ENCODE data around the gene HAGHL.

The HAGHL gene

GRCh38 chr16:734208-734980 lies 7.5 kb downstream of the HAGHL start:
- CTCF ChIA-PET: interaction anchor here (0.6 kb wide), 1 partner anchor 67 kb away, joined by 4 read pairs; no protein-coding TSS in a partner anchor
- H3K27ac ChIP-seq: no peak overlapping the region
- DNase-seq (ENCODE audit: low spot score): no peak
- POLR2A ChIA-PET (ENCODE audit: low non-redundant PET): interaction anchor here (0.6 kb wide), 1 partner anchor 49 kb away, joined by 4 read pairs; no protein-coding TSS in a partner anchor
- no peak for TF ChIP-seq CTCF (conservative IDR thresholded peaks at IDR 0.05; ENCODE audit: low read depth)

GRCh38 chr16:734981-735881 lies 8.3 kb downstream of the HAGHL start:
- ChIA-PET CTCF (no interaction called here), POLR2A (ENCODE audit: low non-redundant PET) (interaction anchor here (0.5 kb wide), 1 partner anchor 48 kb away, joined by 4 read pairs; no protein-coding TSS in a partner anchor)
- H3K27ac ChIP-seq: peak overlapping the region; percentile 81
- DNase-seq (ENCODE audit: low spot score): no peak
- no peak for TF ChIP-seq CTCF (conservative IDR thresholded peaks at IDR 0.05; ENCODE audit: low read depth)

GRCh38 chr16:735982-736453 lies 9.1 kb downstream of the HAGHL start:
- no peak for TF ChIP-seq CTCF (conservative IDR thresholded peaks at IDR 0.05; ENCODE audit: low read depth)
- POLR2A ChIA-PET (ENCODE audit: low non-redundant PET): interaction anchor here (0.5 kb wide), 1 partner anchor 48 kb away, joined by 4 read pairs; no protein-coding TSS in a partner anchor
- H3K27ac ChIP-seq: peak overlapping the region; percentile 81
- DNase-seq (ENCODE audit: low spot score): no peak
- CTCF ChIA-PET: no interaction called here

GRCh38 chr16:736936-737481 lies 10.1 kb downstream of the HAGHL start:
- CTCF ChIA-PET: interaction anchor here (0.9 to 1.4 kb wide), 3 partner anchors 9 to 49 kb away, joined by 3 to 8 read pairs (median 4); no protein-coding TSS in a partner anchor
- peak overlapping the region; percentile 81 for H3K27ac ChIP-seq
- DNase-seq (ENCODE audit: low spot score): no peak
- POLR2A ChIA-PET (ENCODE audit: low non-redundant PET): interaction anchor here (0.6 kb wide), 1 partner anchor 12 kb away, joined by 3 read pairs; no protein-coding TSS in a partner anchor
- no peak for TF ChIP-seq CTCF (conservative IDR thresholded peaks at IDR 0.05; ENCODE audit: low read depth)

- ChIA-PET CTCF (interaction anchor here (0.6 to 2.3 kb wide), 5 partner anchors 15 to 46 kb away, joined by 3 to 11 read pairs (median 4); no protein-coding TSS in a partner anchor), POLR2A (ENCODE audit: low non-redundant PET) (no interaction called here)
- no peak for DNase-seq (ENCODE audit: low spot score)
- peak overlapping the region; percentile 81 for H3K27ac ChIP-seq
- no peak for TF ChIP-seq CTCF (conservative IDR thresholded peaks at IDR 0.05; ENCODE audit: low read depth)
These were observed 12.9 kb downstream of the HAGHL start for GRCh38 chr16:739560-740458.

Measured in RWPE1 (cell line).